ENCODE data around the gene HCFC2.
"Not testable (repeated sequence)": the region's sequence is repeated elsewhere in the genome, so short reads cannot be mapped to it uniquely, and the experiment has no call there.

Gene HCFC2

GRCh38 chr12:104064031-104064841, at the start of gene HCFC2:
TSS of gene HCFC2 (plus strand) at chr12:104064531. CDS start at chr12:104064561, 30 bp downstream.
- peak; percentile 82 to 93 for DNase-seq

GRCh38 chr12:104021862-104022261, 42.5 kb upstream of the HCFC2 start:
- DNase-seq: not testable (repeated sequence)

- no peak for DNase-seq
Measured at GRCh38 chr12:104022786-104023185, 41.5 kb upstream of the HCFC2 start.

GRCh38 chr12:104023710-104024109, 40.6 kb upstream of the HCFC2 start:
- no peak for DNase-seq

- no peak for DNase-seq
Measured at GRCh38 chr12:104024348-104024747, 40.0 kb upstream of the HCFC2 start.

GRCh38 chr12:104025771-104026170, 38.6 kb upstream of the HCFC2 start:
- no peak for DNase-seq

- DNase-seq: peak; percentile 17 to 60
Measured at GRCh38 chr12:104026841-104027599, 37.3 kb upstream of the HCFC2 start.

- DNase-seq: not testable (repeated sequence)
Measured at GRCh38 chr12:104030596-104030995, 33.7 kb upstream of the HCFC2 start.

GRCh38 chr12:104036143-104036542, 28.2 kb upstream of the HCFC2 start:
- not testable (repeated sequence) for DNase-seq

GRCh38 chr12:104039769-104040168, 24.6 kb upstream of the HCFC2 start:
- DNase-seq: not testable (repeated sequence)

- DNase-seq: no peak
Measured at GRCh38 chr12:104042580-104042979, 21.8 kb upstream of the HCFC2 start.

GRCh38 chr12:104044158-104044557, 20.2 kb upstream of the HCFC2 start:
- no peak for DNase-seq

GRCh38 chr12:104046306-104046705, 18.0 kb upstream of the HCFC2 start:
- no peak for DNase-seq

GRCh38 chr12:104048162-104048561, 16.2 kb upstream of the HCFC2 start:
- DNase-seq: no peak

GRCh38 chr12:104048811-104049210, 15.5 kb upstream of the HCFC2 start:
- no peak for DNase-seq

GRCh38 chr12:104049278-104049902, 14.9 kb upstream of the HCFC2 start:
- DNase-seq: no peak

GRCh38 chr12:104049903-104050356, 14.4 kb upstream of the HCFC2 start, which contains the start of gene GLT8D2:
TSS of gene GLT8D2 (minus strand) at chr12:104050187. CDS start at chr12:104019648, 30,539 bp downstream.
- peak in 1 of 2 experiments; percentile 10 for DNase-seq

- no peak for DNase-seq
Measured at GRCh38 chr12:104050436-104050835, 13.9 kb upstream of the HCFC2 start.

- DNase-seq: no peak
Measured at GRCh38 chr12:104054681-104055346, 9.5 kb upstream of the HCFC2 start.

GRCh38 chr12:104055686-104056388, 8.5 kb upstream of the HCFC2 start:
- peak; percentile 93 to 97 for DNase-seq

- DNase-seq: peak in 1 of 2 experiments; percentile 40
Measured at GRCh38 chr12:104056419-104056972, 7.8 kb upstream of the HCFC2 start.

GRCh38 chr12:104057771-104058197, 6.5 kb upstream of the HCFC2 start:
- DNase-seq: peak; percentile 18 to 62

All from NCI-H524 (cell line).